Parietal lobe (tissue), 2 donors: ENCODE results near the gene HTR1E. TPM values are rescaled to one million over a fixed set of nuclear protein-coding genes. Genes with fewer than 3 reads are reported as not detected.

Experiments used
- small RNA-seq: library from RNA; depleted of rRNA; stranded (forward); fragments of <200 nt; gene quantifications from one replicate; pipeline ENCODE3, GENCODE V24; 2014; ENCODE audit warnings: low replicate concordance
- total RNA-seq: library from RNA; depleted of rRNA; stranded (reverse); fragments of >200 nt; gene quantifications from one replicate; pipeline ENCODE4 v1.2.3, GENCODE V29; 2014

Gene HTR1E
- 0.63 TPM for total RNA-seq

GRCh38 chr6:86937219-86938079 is at the start of gene HTR1E:
TSS of gene HTR1E (plus strand) at chr6:86937528. CDS start at chr6:87015335, 77,807 bp downstream.

Small RNA genes lying within 50 kb of the gene (small RNA-seq; reads per million reads assigned to genes)
- gene AL157777.2 (not detected), gene MTHFD2P2 (not detected)

Other genes starting within 250 kb of the HTR1E start
- gene CGA, start 157.6 kb downstream of the HTR1E start, total RNA-seq: not detected
- 258 TPM for gene ZNF292, start 218.0 kb downstream of the HTR1E start, total RNA-seq